Stimulated activated CD4-positive, alpha-beta T cell treated with anti-CD3 and anti-CD28 coated beads, Interleukin-12 subunit alpha, Interleukin-12 subunit beta, amount 100 ng/mL, for 4 hours (primary cell): ENCODE measurements around the gene FRMD4A.
"Not testable (repeated sequence)": the region's sequence is repeated elsewhere in the genome, so short reads cannot be mapped to it uniquely, and the experiment has no call there.

ENCODE experiments used
- DNase-seq: peaks from one replicate; pipeline ENCODE4 v3.0.0-alpha.2; 2020

FRMD4A gene

GRCh38 chr10:13902868-13903587 lies 427.7 kb downstream of the FRMD4A start:
- DNase-seq = no peak

GRCh38 chr10:13899941-13900340 lies 430.8 kb downstream of the FRMD4A start:
- DNase-seq = no peak

- DNase-seq = not testable (repeated sequence)
These were observed 434.6 kb downstream of the FRMD4A start for GRCh38 chr10:13896146-13896545.

GRCh38 chr10:13894412-13895093 lies 436.2 kb downstream of the FRMD4A start:
- no peak for DNase-seq

- DNase-seq = no peak
These were observed 436.8 kb downstream of the FRMD4A start for GRCh38 chr10:13893926-13894325.

GRCh38 chr10:13892871-13893270 lies 437.9 kb downstream of the FRMD4A start:
- no peak for DNase-seq

- DNase-seq = no peak
These were observed 438.7 kb downstream of the FRMD4A start for GRCh38 chr10:13892001-13892491.

- DNase-seq = peak; percentile 6
These were observed 439.4 kb downstream of the FRMD4A start for GRCh38 chr10:13891128-13892000.

- peak; percentile 16 for DNase-seq
These were observed 440.2 kb downstream of the FRMD4A start for GRCh38 chr10:13890233-13891127.

GRCh38 chr10:13887761-13888160 lies 443.0 kb downstream of the FRMD4A start:
- DNase-seq = no peak

- DNase-seq = no peak
These were observed 445.3 kb downstream of the FRMD4A start for GRCh38 chr10:13885238-13885990.

GRCh38 chr10:13883636-13884444 lies 446.9 kb downstream of the FRMD4A start:
- DNase-seq = no peak

GRCh38 chr10:13882119-13882711 lies 448.5 kb downstream of the FRMD4A start:
- no peak for DNase-seq

- DNase-seq = no peak
These were observed 450.0 kb downstream of the FRMD4A start for GRCh38 chr10:13880760-13881159.

- DNase-seq = no peak
These were observed 453.4 kb downstream of the FRMD4A start for GRCh38 chr10:13877154-13877909.

GRCh38 chr10:13873196-13873595 lies 457.5 kb downstream of the FRMD4A start:
- DNase-seq = no peak

GRCh38 chr10:13872411-13872810 lies 458.3 kb downstream of the FRMD4A start:
- no peak for DNase-seq

- DNase-seq = no peak
These were observed 458.9 kb downstream of the FRMD4A start for GRCh38 chr10:13871776-13872175.

GRCh38 chr10:13871011-13871410 lies 459.7 kb downstream of the FRMD4A start:
- DNase-seq = no peak
